Renal cortex interstitium (tissue), 11 donors: Measurements from ENCODE around the gene SLC27A5. TPM values are rescaled to one million over a fixed set of nuclear protein-coding genes. Genes with fewer than 3 reads are reported as not detected.
"Not testable (repeated sequence)": the region's sequence is repeated elsewhere in the genome, so short reads cannot be mapped to it uniquely, and the experiment has no call there.

ENCODE experiments used
- DNase-seq, 11 donors: peaks; one replicate each; pipeline ENCODE4 v3.0.0-alpha.2; 2013; ENCODE audit warnings: low read depth in 9 of 11, low spot score in 4 of 11; ENCODE audit errors: extremely low read depth in 1 of 11
- polyA plus RNA-seq, 3 donors: library from polyadenylated mRNA; unstranded; fragments of 120-200 nt; gene quantifications; one replicate each; pipeline ENCODE4 v1.2.1, GENCODE V29; 2013; ENCODE audit not compliant: insufficient read length in 3 of 3

SLC27A5 gene
- polyA plus RNA-seq, 3 donors: 7.8 to 13.4 (median 11.5) TPM

DNA sequence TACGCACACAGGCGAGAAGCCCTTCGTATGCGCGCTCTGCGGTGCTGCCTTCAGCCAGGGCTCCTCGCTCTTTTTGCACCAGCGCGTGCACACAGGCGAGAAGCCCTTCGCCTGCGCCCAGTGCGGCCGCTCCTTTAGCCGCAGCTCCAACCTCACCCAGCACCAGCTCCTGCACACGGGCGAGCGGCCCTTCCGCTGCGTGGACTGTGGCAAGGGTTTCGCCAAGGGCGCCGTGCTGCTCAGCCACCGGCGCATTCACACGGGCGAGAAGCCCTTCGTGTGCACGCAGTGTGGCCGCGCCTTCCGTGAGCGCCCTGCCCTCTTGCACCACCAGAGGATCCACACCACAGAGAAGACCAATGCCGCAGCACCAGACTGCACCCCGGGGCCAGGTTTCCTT is 55.7 kb downstream of the SLC27A5 start:
- DNase-seq: no peak

- DNase-seq: no peak
Observed at GRCh38 chr19:58455306-58455705, 56.5 kb downstream of the SLC27A5 start.

DNA sequence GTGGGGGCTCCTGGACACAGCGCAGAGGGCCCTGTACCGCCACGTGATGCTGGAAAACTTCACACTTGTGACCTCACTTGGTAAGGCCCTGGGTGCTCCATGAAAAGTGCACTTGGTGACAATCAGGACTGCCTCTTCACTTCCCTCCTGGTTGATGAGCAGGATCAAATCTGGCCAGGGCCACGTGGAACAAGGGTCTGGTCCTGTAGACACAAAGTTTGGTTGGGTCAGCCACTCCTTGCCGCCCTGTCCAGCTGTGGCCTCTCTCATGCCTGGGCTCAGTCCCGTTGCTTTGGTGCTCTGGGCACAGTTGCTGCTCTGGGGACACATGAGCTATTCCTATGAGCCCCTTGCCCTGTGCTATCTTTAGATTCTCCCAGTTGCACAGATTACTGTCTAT is 58.0 kb downstream of the SLC27A5 start:
- DNase-seq: no peak

- peak; percentile 87 to 98 (median 95) for DNase-seq
Observed at GRCh38 chr19:58451358-58452101, 60.3 kb downstream of the SLC27A5 start, which contains the start of gene ZNF324B. Gene ZNF324B, plus strand, starts transcription at chr19:58451622. Its CDS starts 2,080 bp downstream, at chr19:58453702.

GRCh38 chr19:58450856-58451357 is 60.9 kb downstream of the SLC27A5 start:
- no peak for DNase-seq

- DNase-seq: not testable (repeated sequence)
Observed at GRCh38 chr19:58449980-58450379, 61.8 kb downstream of the SLC27A5 start.

GRCh38 chr19:58448860-58449259 is 62.9 kb downstream of the SLC27A5 start:
- not testable (repeated sequence) for DNase-seq

Other genes with a start within 250 kb of the SLC27A5 start
- gene ZNF8, start 233.0 kb downstream of the SLC27A5 start, polyA plus RNA-seq: 1 to 10 TPM; 7.3 to 8.7 (median 7.6) TPM
- gene ERVK3-1, start 206.6 kb downstream of the SLC27A5 start, polyA plus RNA-seq: 10 to 100 TPM; 46.6 to 58.0 (median 53.8) TPM
- 1 to 10 TPM; 3.6 to 3.8 (median 3.6) TPM for gene ZSCAN22, start 185.0 kb downstream of the SLC27A5 start, polyA plus RNA-seq
- 1 to 10 TPM in 2 of 3 donors, under 1 TPM in 1; 0.45 to 2.0 (median 1.5) TPM for gene A1BG, start 158.5 kb downstream of the SLC27A5 start, polyA plus RNA-seq
- 1 to 10 TPM; 3.7 to 6.2 (median 5.2) TPM for gene ZNF497, start 149.2 kb downstream of the SLC27A5 start, polyA plus RNA-seq
- gene ZNF837, start 131.0 kb downstream of the SLC27A5 start, polyA plus RNA-seq: 1 to 10 TPM; 3.3 to 6.0 (median 4.5) TPM
- 1,000 to 10,000 TPM in 2 of 3 donors, 100 to 1,000 TPM in 1; 862 to 1,069 (median 1,060) TPM for gene RPS5, start 124.7 kb downstream of the SLC27A5 start, polyA plus RNA-seq
- gene RNF225, start 116.3 kb downstream of the SLC27A5 start, polyA plus RNA-seq: not detected
- gene ZNF584, start 103.3 kb downstream of the SLC27A5 start, polyA plus RNA-seq: 10 to 100 TPM; 13.3 to 15.0 (median 13.3) TPM
- 10 to 100 TPM; 14.0 to 17.0 (median 14.1) TPM for gene ZNF132, start 71.8 kb downstream of the SLC27A5 start, polyA plus RNA-seq
- 1 to 10 TPM; 5.2 to 7.4 (median 7.3) TPM for gene ZNF324B, start 60.4 kb downstream of the SLC27A5 start, polyA plus RNA-seq
- gene ZNF324, start 44.9 kb downstream of the SLC27A5 start, polyA plus RNA-seq: 10 to 100 TPM in 2 of 3 donors, 1 to 10 TPM in 1; 7.3 to 11.5 (median 10.6) TPM
- 10 to 100 TPM; 11.7 to 19.5 (median 17.7) TPM for gene ZNF446, start 35.6 kb downstream of the SLC27A5 start, polyA plus RNA-seq
- 10 to 100 TPM in 2 of 3 donors, 1 to 10 TPM in 1; 8.7 to 15.0 (median 14.4) TPM for gene ZBTB45, start 7.8 kb upstream of the SLC27A5 start, polyA plus RNA-seq
- 100 to 1,000 TPM; 672 to 838 (median 719) TPM for gene TRIM28, start 32.1 kb upstream of the SLC27A5 start, polyA plus RNA-seq
- 100 to 1,000 TPM; 108 to 132 (median 128) TPM for gene CHMP2A, start 43.1 kb upstream of the SLC27A5 start, polyA plus RNA-seq
- gene UBE2M, start 46.6 kb upstream of the SLC27A5 start, polyA plus RNA-seq: 100 to 1,000 TPM in 1 of 3 donors, 10 to 100 TPM in 2; 87.9 to 107 (median 91.5) TPM
- 10 to 100 TPM; 27.6 to 65.3 (median 34.1) TPM for gene MZF1, start 61.3 kb upstream of the SLC27A5 start, polyA plus RNA-seq